Measurements from ENCODE around the gene BAHD1.

The BAHD1 gene

DNA sequence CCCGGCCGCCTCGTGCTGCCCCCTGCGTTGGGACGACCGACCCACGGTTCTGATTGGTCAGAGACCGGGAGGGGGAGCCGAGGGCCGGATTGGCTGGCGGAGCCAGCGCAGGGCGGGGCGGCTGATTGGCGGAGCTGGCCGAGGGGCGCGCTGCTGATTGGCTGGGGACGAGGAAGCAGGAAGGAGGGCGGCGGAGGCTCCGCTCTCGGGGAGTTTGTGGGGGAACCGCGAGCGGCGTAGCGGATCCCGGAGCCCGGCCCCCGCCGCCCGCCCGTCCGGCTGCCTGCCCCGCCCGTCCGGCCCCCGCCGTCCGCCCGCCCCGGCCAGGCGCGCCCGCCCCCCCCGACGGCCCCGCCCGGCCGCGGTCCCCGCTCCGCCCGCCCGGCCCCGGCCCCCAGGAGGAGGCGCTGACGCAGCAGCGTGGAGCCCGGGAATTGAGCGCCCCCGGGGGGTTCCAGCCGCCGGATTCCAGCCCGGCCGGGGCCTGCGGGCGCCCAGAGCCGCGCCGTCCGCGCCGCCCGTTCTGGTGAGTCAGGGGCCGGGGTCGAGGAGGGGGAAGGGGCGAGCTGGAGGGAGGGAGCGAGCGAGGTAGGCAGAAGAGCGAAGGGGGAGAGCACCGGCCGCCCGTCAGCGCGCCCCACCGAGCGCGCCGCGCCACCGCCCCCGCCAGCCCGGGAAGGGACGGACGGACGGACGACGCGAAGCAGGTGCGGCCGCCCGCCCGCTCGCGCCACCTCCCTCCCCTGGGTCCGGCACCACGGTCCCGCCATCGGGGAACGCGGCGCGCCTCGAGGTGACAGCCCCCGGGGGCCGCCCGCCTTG lies at the start of gene BAHD1:
Gene BAHD1, plus strand, starts transcription at position 211 of the 822 bp plus-strand sequence. CDS start 17,512 bp downstream, outside the sequence.
- peak; percentile 95 for DNase-seq (ENCODE audit: low read depth)

DNA sequence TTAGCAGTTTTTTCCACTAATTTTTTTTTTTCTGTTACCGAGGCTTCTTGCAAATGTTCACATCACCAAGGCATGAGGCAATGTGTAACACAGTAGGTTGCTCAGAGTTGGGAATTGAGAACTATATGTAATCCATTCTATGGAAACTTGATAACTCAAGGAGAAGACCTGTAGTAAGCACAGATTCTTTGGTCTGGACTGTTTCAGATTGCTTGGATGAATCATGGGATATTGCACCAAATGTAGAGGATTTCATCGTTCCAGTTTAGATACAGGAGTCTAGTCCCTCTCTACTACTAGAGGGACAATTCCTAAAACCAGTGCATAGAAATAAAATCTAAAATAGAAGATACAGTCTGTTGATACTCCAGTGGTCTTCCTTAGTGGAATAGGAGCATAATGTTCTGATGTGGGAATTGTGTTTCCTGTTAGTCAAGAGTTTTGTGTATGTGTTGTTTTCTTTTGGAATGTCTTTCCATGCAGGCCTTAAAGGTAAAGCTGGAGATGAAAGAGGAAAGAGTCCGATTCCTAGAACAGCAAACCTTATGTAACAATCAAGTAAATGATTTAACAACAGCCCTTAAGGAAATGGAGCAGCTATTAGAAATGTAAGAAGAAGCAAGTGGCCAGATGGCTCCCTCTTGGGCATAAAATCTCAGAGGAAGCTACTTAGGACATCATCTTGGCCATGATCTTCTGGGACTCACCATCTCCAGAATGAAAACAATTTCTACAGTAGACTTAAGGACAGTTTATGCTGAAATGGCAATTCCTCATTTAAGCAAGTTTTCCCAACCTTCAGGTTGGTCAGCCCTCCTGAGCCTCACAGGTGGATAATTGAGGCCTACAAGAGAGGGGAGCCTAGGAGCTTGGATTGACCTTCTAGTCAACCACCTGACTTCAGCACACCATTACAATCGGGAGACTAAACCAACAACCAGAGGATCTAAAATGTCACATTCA lies 47.5 kb upstream of the BAHD1 start:
- DNase-seq (ENCODE audit: low read depth): no peak

DNA sequence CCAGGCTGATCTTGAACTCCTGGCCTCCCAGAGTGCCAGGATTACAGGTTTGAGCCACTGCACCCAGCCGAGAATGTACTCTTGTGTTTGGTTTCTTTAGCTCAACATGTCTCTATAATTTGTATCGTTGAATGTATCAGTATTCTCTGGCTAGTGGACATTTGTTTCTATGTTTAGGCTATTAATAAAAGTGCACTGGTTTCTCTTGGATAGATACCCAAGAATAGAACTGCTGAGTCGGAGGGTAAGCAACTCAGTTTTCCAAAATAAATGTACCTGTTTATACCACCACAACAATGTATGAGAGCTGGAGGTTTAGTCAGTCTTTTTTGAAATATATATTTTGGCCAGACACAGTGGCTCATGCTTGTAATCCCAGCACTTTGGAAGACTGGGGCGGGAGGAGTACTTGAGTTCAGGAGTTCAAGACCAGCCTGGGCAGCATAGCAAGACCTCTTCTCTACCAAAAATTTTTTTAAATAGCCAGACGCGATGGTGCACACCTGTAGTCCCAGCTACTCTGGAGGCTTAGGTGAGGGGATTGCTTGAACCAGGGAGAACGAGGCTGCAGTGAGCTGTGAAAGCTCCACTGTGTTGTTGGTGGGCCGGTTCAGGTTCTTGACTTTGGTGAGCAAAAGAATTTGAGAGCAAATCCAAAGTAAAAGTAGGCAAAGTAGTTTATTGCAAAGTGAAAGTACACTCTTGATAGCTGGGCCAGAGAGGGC lies 42.9 kb upstream of the BAHD1 start:
- no peak for DNase-seq (ENCODE audit: low read depth)

DNA sequence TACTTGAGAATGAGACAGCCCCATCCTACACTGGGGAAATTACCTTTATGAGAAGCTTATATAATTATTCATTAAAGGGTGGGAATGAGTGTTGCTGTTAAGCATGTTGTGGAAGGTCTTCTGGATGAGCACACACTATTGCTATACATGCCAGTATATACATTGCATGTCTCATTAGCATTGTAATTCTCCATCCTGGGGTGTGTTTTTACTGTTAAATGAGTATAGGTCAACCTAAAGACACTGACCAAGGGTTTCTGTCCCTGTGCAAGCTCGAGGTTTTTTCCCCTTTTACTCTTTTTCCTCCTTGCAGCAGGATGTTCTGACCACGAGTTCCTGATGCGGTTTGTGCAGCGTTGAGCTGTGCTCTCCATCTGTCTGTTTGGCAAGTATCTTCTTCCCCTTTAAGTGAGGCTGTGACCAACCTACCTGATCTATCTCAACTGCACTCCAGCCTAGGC lies 42.3 kb upstream of the BAHD1 start:
- no peak for DNase-seq (ENCODE audit: low read depth)

DNA sequence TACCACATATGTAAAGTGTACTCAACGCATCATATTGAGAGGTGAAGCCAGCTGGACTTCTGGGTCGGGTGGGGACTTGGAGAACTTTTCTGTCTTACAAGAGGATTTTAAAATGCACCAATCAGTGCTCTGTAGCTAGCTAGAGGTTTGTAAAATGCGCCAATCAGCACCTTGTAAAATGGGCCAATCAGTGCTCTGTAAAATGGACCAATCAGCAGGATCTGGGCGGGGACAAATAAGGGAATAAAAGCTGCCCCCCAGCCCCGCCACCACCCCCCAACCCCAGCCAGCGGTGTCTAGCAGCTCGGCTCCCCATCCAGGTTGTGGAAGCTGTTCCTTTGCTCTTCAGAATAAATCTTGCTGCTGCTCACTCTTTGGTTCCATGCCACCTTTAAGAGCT lies 41.4 kb upstream of the BAHD1 start:
- DNase-seq (ENCODE audit: low read depth): no peak

DNA sequence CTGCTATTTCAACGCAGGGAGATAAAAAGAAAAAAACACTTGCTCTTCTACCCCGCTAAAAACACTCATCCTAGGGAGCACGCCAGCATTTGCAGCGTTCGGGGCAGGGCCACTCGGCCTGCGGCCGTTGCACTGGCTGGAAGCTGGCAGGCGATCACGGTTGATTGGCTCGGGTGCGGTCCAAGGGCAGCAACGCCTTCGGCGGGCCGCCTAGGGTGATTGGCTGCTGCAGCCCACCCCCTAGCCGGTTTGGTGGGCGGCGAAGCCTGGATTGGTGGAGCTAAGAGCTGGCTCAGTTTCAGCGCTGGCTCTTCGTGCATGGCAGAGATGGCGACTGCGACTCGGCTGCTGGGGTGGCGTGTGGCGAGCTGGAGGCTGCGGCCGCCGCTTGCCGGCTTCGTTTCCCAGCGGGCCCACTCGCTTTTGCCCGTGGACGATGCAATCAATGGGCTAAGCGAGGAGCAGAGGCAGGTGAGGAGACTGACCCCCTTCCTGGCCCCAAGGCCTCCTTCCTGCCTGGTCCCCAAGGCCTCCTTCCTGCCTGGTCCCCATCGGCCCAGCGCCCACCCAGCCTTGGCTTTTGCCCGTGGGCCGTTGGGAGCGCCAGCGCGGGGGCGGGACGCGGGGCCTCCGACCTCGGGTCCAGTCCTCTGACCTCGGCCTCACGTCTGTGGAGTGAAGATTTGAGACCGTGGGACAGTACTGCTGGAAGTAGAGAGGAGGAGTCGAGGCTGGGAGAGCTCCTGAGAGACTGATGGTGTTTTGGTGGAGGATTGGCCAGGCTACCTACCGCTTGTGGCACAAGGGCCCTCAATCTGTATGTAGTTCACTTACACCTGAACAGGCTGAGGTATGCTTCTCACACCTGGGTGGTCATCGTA lies 35.0 kb upstream of the BAHD1 start, which contains the start of gene IVD:
Gene IVD, plus strand, starts transcription at position 295 of the 881 bp plus-strand sequence. Its CDS starts 33 bp downstream, at position 328.
- DNase-seq (ENCODE audit: low read depth): peak; percentile 75

DNA sequence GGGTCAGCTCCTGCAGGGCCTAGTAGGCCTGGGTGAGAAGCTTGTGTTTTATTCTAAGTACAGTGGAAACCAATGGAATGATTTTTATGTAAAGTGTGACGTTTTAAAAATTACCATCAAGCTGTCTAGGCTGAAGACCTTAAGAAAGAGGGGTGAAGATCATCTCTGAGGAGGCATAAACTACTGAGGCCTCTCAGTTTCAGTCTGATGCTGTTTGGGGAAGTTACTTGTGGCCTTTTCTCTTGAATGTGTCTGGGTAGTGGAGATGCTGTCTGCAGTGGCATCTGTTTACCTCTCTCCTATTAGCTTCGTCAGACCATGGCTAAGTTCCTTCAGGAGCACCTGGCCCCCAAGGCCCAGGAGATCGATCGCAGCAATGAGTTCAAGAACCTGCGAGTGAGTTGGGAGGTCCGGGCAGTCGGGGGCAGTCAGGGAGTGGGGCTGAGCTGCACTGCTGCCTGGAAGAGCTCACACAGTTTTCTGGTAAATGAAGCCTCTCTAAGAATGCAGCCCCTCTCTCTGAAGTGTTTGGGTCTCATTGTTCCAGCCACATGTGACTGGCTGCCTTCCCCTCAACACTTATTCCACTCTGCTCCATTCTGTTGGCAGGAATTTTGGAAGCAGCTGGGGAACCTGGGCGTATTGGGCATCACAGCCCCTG lies 33.3 kb upstream of the BAHD1 start:
- no peak for DNase-seq (ENCODE audit: low read depth)

DNA sequence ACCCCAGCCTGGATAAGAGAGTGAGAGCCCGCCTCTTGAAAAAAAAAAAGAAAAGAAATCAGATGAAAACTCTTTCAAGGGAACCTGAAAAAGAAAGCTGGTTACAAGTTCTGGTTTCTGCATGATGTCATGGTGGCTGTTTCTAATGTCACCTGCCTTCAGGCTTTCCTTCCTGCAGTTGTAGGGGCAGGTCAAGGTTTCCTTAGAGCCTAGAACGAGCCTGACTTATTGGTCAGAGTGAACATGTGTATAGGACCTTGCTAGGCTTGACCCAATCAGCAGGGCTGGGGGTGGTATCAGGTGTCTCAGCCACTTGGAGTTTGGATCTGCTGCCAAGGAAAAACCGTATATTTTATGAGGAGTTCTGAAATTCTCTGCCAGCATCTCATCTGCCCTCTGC lies 31.4 kb upstream of the BAHD1 start:
- no peak for DNase-seq (ENCODE audit: low read depth)

DNA sequence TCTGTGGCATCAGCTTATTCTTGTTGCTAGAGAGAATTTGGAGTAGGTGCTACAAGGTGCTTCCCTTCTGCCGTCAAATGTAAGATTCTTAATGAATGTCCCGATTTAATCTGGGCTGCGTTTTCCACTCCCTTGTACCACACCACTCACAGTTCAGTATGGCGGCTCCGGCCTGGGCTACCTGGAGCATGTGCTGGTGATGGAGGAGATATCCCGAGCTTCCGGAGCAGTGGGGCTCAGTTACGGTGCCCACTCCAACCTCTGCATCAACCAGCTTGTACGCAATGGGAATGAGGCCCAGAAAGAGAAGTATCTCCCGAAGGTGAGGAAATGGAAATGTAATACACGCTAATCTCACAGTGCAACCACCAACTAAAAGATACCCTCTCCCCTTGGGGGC lies 30.3 kb upstream of the BAHD1 start:
- no peak for DNase-seq (ENCODE audit: low read depth)

DNA sequence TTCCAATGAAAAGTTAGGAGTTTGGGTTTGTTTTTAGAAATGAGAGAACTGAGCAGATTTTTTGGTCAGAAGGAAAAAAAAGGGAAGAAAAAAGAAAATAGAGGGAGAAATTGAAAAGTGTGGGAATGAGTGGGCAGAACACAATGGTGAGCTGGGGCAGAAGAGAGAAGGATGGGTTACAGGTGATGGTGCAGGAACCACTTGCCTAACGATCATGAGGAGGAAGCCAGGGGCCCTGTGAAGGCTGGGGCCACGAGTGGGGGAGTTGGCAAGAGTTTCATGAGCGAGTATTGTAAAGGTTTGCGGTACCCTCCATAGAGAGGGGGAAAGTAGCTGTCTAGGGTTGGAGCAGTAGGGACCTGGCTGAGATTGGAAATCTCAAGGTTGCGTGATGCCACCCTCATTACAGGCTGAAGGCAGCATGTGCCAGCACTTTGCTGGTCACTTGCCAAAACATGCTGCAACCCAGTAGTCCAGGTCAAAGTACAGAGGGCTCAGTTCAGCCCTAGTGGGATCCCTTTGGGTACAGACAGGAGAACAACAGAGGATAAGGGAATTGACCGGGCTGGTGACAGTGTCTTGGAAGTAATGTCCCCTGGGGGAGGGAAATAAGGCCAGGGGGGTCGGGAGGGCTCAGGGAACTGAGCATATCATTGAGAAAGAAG lies 28.5 kb upstream of the BAHD1 start:
- no peak for DNase-seq (ENCODE audit: low read depth)

DNA sequence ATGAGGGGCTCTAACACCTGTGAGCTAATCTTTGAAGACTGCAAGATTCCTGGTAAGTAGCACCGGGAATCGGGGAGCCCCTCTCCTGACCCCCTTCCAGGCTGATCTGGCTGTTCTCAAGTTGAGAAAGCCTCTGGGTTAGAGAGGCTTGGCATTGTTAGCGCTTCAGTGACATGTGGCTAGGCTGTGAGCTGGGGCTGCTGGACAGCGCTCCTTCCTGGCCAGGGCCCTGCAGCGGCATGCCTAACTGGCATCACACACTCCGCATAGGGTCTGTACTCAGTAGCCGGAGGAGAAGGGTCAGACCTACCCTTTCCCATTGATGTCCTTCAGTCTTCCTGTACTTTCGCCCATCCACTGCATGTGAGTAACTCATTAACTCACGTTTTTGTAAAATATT lies 27.7 kb upstream of the BAHD1 start:
- no peak for DNase-seq (ENCODE audit: low read depth)

DNA sequence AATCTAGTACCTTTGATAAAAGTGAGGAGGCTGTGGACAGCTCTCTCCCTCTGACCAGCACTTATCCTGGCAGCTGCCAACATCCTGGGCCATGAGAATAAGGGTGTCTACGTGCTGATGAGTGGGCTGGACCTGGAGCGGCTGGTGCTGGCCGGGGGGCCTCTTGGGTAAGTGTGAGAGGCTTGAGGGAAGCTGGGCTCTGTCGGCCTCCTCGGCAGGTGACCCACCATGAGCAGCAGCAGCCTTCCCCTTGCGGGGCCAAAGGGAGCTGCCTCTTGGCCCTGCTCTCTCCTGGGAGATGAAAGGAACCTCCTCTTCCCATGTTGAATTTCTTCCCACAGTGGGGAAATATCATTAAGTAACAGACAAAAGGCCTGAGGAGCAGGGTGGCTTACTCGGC lies 25.9 kb upstream of the BAHD1 start:
- no peak for DNase-seq (ENCODE audit: low read depth)

DNA sequence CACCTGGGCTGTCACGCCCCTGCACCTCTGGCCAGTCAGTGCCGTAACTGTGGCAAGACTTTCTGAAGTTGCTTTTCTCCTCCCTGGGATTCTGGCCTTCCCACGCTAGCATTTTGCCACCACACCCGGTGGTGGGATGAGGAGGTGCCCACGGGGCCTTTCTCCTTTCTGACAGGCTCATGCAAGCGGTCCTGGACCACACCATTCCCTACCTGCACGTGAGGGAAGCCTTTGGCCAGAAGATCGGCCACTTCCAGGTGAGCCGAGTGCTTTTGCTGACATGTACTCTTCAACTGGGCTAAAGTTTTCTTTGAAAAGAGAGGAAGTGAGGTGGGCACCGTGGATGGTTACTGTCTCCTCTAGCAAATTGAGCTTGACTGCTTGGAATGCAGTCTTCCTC lies 25.5 kb upstream of the BAHD1 start:
- DNase-seq (ENCODE audit: low read depth): no peak

DNA sequence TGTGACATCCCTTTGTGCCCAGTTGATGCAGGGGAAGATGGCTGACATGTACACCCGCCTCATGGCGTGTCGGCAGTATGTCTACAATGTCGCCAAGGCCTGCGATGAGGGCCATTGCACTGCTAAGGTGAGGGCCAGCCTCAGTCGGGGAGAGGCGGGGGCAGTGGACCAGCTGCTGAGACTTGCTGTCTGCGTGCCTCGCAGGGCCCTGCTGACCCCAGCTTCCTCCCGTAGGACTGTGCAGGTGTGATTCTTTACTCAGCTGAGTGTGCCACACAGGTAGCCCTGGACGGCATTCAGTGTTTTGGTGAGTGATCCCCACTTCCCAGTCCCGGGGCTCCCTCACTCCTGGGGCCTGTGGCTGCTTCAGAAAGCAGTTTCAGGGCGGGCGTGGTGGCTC lies 24.7 kb upstream of the BAHD1 start:
- no peak for DNase-seq (ENCODE audit: low read depth)

DNA sequence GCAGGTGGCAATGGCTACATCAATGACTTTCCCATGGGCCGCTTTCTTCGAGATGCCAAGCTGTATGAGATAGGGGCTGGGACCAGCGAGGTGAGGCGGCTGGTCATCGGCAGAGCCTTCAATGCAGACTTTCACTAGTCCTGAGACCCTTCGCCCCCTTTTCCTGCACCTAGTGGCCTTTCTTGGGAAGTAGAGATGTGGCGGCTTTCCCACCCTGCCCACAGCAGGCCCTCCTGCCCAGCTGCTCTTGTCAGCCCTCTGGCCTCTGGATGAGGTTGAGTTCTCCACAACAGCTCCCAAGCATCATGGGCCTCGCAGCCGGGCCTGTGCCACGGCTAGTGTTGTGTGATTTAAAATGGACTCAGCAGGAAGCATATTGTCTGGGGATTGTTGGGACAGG lies 22.6 kb upstream of the BAHD1 start:
- DNase-seq (ENCODE audit: low read depth): no peak

DNA sequence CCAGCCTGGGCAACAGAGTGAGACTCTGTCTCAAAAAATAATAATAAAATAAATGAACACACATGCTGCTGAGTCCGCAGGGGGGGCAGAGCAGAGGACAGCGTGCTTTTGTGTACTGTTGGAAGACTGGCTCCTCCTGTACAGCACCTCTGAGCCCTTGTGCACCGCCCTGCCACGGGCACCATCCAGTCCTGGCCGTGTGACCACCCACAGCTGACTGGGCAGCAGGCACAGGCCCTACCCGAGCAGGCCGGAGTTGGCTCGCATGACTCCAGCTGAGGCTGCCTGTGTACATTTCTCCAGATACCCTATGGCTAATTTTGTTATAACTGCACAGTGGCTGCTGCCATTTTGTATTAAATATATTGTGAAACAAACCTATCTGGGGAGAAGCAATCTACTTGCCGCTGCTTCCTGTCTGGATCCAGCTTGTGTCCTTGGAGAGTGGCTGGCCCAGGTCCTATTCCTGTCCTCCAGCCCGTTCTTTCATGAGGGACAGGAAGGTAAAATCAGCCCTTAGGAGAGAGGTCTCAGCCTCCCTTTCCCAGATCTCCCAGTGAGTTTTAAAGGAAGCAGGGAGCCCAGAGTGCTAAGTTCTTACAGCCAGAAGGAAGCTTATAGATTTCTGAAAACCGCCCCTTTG lies 20.6 kb upstream of the BAHD1 start:
- DNase-seq (ENCODE audit: low read depth): no peak

DNA sequence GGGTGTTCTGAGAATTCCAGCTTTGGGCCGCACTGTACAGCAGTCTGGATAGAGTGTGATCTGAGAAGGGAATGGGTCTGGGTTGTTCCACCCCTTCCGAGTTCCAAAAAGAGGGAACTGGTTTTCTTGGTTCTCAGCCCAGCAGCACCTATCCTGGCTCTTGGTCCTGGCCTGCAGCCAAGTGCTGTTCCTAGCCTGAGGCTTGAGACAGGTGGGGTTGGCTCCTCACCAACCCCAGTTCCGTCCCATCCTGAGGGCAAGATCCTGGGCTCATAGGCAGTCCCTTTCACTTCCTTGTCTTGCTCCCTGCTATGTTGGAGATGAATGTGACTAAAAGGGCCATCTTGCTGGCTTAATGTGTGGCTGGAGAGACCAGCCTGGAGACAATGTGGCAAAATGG lies 20.0 kb upstream of the BAHD1 start:
- DNase-seq (ENCODE audit: low read depth): no peak

DNA sequence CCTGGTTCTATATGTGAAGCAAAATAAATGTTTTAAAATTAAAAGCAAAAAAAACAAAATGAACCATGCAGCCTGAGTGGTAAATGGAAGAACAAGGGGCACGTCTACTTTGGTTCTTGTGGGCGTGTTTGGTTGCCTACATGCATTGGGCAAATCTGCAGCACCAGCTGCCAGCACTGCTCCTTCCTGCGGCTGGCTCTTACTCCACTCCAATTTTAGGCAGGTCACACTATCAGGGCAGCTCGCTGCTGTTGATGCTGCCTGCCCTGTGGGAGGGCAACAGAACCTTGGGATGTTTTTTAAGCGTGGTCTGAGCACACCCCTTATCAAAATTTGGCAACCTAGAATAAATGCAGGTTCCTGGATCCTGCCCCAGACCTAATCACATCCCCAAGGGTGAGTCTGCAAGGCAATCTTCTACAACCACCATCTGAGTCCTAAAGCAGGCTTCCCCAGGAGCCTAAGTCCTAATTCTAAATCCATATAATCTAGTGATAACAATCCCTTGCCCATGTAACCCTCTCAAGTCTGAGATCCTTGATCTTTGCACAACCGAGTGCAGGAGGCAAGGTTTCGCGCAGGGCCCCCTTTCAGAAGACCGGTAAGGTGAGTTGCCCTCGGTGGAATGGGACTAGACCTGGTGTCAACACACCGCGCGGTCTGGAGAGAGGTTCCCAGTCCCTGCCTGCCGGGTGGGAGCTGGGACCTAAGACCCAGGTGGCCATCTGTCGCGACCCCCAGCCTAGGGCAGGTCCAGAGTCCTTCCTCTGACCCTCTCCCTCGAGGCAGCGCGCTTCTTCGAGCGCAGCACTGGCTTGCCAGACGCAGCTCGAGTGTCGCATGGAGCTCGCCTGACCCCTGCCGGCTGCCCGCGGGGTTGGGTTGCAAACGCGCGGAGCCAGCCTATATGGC lies 19.3 kb upstream of the BAHD1 start:
- DNase-seq (ENCODE audit: low read depth): peak; percentile 67

Data from stimulated activated CD4-positive, alpha-beta T cell treated with anti-CD3 and anti-CD28 coated beads, Interleukin-2, amount 100 ng/mL, for 4 hours (primary cell).